HuH-7 (cell line): Measurements from ENCODE around the gene AVL9.
A peak's percentile ranks its signal among the peaks of the same experiment; 100 is the strongest.
"Not testable (repeated sequence)": the region's sequence is repeated elsewhere in the genome, so short reads cannot be mapped to it uniquely, and the experiment has no call there.

Experiments used
- DNase-seq: peaks from one replicate; pipeline ENCODE4 v3.0.0; 2011; ENCODE audit warnings: low spot score

The AVL9 gene

DNA sequence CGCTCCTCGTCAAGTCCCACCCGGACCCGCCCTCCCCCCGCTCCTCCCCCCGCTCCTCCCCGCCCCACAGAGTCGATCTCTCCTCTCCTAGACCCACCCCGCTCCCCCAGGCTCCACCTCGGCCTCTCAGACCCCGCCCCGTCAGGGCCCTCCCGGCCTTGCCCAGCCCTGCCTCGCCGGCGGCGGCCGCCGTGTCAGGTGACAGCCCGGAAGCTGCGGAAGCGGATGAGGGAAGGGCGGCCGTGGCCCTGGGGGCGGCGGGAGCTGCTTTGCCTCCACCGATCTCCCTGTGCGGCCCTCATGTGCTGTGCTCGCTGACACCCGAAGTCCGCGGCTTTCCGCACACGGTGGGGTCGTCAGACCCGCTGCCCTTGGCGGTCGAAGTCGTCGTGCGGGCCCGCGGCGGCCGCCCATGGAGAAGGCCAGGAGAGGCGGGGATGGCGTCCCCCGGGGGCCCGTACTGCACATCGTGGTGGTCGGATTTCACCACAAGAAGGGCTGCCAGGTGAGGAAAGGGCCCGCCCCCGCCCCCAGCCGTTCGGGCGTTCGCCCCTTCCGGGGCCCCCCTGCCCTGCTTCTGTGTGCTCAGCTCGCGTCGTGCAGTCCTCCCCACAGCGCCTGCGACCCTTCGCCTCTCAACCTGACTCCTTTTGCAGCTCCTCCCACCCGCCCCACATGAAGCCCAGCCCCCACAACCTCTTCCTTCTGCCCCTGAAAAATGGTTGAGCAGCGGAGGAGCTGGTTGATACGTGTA lies at the start of gene AVL9:
TSS of gene AVL9 (plus strand) at position 192 of the 754 bp plus-strand sequence. CDS start at position 413, 221 bp downstream.
- peak; percentile 90 for DNase-seq

DNA sequence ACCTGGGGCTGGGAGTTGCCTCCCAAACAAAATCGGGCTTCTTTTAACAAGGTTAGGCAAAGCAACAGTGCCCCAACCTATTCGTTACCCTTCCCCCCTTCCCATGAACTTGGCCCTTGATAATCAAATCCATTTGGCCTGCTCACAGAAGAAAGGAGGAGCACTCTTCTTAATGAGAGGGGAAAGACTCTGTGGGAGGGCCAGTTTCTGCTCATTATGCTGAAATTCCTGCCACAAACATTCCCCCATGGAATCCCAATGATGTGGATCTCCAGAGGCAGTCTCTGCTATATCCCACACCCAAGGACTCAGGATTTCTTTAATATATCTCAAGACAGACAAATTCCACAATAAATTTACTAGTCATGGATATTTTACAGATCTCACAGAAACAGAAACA lies 48.1 kb upstream of the AVL9 start:
- no peak for DNase-seq

DNA sequence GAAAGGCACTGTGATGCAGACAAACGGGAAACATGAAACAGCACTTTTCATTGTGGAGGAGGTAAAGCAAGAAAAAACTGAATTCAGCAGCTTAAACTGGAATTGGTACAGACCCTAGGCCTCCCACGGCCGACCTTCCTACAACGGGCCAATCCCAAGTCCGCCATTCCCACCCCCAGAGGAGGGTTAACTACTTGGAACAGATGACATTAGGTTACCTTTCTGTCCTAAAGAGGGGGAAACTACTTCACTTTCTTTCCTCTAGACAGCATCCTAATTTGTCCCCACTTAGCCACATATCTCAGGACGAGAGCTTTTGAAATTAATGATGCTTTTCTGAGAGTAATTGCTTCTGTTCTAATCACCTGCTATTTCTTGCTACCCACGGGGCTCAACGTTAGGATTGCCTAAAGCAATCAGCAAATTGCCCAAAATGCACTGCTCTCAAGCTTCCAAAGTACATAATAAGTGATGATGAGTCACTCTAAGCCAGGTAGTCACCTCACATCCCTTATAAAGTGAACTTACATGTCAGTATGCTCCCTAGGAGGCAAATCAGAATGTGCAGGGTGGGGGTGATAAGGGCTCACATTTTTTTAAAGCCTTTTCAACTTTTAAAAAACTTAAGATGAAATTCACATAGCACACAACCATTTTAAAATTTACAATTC lies 41.8 kb upstream of the AVL9 start:
- no peak for DNase-seq

DNA sequence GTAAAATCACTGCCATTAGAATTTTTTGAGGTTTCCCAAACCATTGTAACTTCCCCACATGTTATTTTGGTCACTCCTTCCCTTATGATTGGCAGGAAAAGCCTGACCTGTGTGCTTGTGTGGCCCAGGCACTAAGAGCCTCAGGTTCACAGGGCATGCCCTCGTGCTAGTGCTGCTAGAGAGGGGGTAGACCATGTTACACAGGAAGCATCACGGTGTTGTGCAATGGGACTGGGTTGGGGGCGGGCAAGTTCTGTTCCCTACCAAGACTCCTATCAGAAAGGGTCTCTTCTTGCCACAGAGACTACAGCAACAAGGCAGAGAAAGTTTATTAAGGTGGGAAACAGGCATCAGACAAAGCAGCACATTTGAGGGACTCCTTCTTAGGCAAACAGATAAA lies 37.3 kb upstream of the AVL9 start:
- no peak for DNase-seq

DNA sequence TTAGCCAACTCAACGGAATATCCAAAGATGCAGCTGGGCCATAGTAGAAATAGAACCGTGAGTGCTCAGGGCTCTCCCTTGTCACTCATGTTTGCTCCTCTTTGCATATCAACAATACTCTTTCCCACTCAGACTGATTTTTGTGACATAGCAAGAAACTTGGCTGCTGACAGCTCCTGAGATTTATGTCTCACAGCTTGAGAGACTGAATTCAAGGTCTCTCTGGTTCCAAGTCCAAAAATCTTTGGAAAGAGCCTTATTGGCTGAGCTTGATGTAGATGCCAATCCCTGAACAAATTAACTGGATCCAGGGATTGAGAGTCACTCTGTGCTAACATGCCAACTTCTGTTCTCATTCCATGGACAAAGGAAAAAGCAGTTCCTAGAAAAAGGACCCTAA lies 35.5 kb upstream of the AVL9 start:
- no peak for DNase-seq

DNA sequence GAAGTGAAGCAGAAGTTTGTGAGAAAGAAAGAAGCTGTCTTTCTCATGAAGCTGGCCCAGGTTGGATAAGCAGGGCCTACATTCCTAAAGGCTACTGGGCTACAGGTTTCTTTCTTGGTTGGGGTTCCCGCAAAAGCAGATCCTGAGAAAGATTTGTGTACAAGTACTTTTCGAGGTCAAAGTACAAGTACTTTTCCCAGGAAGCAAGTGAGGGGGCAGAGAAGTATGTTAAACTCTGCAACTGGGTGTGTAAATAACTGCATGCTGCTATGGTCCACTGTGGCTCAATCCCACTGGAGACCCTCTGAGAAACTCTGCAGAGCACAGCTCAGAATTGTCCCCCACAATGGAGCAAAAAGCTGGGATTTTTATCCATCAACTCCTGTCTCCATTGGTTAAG lies 33.8 kb upstream of the AVL9 start:
- DNase-seq = peak; percentile 21

DNA sequence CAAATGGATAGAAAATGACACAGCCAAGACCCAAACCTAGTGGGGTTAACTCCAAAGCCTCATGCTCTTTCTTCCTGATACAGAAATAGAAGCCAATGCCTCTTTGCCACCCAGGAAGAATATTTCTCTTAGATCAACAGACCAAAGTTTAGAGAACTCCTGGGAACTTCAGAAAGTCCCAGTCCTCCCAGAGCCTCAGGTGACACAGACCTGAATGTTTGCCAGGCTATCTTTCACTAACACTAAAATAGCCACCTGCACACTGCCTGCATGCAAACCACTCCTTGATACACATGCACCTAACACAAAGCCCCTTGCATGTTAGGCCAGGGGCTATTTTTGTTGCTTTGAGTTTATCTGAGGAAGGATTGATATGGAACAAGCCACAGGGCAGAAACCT lies 32.8 kb upstream of the AVL9 start:
- DNase-seq = no peak

DNA sequence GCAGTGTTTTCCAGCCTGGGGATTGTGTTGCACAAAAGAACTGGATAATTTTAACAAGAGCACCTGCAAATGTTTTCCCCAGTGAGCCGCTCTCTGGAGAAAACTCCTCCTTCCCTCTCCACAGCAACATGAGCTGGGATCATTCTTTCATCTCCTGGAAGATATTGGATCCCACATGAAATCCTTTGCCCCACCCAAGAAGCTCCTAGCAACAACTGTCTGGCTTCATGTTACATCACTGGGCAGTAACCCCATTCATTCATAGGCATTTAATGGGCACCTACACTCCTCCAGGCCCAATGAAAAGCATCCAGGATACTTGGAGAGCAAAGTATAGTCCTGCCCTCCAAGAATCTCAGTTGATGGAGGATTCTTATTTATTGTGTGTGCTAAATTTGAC lies 32.3 kb upstream of the AVL9 start:
- no peak for DNase-seq

DNA sequence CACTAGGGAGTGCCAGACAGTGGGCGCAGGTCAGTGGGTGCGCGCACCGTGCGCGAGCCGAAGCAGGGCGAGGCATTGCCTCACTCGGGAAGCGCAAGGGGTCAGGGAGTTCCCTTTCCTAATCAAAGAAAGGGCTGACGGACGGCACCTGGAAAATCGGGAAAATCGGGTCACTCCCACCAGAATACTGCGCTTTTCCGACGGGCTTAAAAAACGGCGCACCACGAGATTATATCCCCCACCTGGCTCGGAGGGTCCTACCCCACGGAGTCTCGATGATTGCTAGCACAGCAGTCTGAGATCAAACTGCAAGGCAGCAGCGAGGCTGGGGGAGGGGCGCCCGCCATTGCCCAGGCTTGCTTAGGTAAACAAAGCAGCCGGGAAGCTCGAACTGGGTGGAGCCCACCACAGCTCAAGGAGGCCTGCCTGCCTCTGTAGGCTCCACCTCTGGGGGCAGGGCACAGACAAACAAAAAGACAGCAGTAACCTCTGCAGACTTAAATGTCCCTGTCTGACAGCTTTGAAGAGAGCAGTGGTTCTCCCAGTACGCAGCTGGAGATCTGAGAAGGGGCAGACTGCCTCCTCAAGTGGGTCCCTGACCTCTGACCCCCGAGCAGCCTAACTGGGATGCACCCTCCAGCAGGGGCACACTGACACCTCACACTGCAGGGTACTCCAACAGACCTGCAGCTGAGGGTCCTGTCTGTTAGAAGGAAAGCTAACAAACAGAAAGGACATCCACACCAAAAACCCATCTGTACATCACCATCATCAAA lies 30.5 kb upstream of the AVL9 start:
- not testable (repeated sequence) for DNase-seq

DNA sequence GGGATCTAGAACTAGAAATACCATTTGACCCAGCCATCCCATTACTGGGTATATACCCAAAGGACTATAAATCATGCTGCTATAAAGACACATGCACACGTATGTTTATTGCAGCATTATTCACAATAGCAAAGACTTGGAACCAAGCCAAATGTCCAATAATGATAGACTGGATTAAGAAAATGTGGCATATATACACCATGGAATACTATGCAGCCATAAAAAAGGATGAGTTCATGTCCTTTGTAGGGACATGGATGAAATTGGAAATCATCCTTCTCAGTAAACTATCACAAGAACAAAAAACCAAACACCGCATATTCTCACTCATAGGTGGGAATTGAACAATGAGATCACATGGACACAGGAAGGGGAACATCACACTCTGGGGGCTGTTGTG lies 25.3 kb upstream of the AVL9 start:
- DNase-seq = not testable (repeated sequence)

DNA sequence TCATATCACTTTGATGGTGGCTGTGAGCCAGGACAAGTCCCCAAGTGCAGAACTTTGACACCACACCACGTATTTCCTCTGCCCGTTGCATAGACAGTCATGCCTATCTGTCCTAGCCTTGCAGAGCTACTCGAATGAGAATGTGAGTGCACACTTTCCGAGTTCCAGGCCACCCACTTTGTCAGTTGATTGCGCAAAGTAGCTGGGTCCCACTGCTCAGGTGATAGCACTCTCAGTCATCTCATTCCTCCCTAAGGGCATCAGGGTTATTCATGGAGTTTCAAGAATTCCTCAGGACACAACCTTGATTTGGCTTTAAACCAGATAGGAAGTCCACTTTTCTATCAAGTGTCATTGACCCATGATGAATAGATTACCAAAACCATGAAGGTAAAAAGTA lies 24.4 kb upstream of the AVL9 start:
- no peak for DNase-seq

DNA sequence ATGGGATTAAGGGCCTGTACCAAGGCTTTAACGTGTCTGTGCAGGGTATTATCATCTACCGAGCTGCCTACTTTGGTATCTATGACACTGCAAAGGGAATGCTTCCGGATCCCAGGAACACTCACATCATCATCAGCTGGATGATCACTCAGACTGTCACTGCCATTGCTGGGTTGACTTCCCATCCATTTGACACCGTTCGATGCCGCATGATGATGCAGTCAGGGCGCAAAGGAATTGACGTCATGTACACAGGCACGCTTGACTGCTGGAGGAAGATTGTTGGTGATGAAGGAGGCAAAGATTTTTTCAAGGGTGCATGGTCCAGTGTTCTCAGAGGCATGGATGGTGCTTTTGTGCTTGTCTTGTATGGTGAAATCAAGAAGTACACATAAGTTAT lies 23.3 kb upstream of the AVL9 start:
- DNase-seq = no peak

DNA sequence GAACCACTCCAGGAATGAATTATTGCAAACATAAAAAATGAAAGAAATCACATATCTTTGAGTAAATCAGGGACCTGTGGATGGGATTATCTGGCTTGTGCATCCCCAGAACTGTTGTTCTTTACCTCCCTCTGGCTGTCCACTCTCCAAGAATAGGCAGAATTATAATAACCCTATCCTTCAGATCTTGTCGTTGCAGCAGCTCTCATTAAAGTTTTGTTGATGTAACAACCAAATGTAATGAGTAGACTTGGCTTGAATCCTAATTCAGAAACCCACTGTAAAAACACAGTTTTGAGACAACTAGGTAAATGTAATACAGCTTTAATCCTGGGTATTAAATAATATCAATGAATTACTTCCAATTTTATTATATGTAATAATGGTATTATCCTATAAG lies 21.3 kb upstream of the AVL9 start:
- no peak for DNase-seq

DNA sequence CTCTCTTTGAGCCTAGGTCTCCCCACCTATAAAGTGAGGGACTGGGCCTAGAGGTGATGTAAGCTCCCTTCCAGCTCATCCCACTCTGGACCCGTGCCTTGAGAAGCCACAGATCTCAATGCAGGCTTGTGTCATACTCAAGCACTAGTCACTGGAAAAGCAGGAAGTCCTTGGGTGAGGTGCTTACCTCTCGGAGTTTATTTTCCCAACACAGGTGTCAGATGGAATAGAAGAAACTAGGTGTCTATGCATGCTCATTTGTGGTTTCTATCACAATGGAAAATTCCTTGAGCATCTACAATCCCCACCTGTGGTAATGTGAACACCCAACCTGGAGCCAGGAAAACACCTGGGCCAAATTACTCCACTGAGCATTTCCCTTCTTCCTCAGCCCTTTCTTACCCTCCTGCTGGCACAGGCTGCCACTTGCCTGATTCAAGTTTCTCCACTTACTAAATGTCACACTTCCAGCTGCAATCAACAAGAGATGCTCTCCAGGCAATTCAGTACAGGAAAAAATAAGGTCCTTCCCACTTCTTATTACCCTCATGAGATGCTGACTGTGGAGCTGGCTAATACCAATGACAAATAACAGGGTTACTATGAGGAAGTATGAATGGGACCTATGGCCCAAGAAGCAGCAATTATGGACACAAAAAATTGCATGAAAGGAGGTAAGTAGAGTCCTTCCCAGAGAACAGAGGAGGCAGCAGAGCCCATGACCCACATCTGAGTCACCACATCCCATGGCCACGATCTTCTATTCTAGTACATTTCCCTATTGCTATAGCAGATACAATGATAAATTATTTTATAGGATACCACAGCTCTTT lies 18.3 kb upstream of the AVL9 start:
- no peak for DNase-seq

DNA sequence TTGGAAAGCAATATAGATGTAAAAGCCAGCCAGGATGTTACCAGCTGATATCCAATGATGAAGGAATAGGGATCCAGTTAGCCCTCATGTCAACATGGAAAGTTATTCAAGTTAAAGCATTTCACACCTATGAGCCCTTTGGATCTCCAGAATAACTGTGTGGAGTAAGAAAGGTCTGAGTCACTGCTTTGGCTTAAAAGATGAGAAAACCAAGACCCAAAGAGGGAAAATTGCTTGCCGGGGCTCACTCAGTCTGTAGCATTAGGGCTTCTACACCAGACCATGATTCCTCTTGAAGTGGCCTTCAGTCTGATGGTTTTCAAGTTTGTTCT lies 17.7 kb upstream of the AVL9 start:
- no peak for DNase-seq

DNA sequence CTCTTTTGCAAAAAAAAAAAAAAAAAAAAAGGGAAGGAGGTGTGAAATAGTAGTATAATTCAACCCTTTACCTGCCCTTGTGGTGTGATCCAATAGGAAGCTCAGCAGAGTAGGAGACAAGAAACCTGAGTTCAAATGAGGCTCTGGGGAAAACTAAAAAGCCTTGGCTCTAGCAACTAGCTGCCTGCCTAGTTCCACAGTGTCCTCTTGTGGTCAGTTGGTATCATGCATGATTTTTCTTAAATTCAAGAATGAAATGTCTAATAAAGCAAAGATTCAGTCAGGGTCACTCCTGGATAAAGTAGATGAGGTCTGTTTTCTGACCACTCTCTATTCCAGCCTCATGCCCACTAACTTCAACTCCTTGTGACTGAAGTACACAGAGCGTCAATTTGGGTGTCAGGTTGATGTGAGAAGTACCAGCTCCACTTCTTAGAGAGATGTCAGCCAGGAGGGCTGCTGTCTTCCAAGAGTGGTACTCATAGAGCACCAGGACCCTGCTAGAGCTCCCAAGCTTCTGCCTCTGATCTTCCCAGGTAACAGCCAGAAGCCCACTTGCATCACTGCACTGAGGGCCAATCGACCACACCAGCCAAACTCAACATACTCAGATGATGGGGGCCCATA lies 15.6 kb upstream of the AVL9 start:
- DNase-seq = peak; percentile 36

DNA sequence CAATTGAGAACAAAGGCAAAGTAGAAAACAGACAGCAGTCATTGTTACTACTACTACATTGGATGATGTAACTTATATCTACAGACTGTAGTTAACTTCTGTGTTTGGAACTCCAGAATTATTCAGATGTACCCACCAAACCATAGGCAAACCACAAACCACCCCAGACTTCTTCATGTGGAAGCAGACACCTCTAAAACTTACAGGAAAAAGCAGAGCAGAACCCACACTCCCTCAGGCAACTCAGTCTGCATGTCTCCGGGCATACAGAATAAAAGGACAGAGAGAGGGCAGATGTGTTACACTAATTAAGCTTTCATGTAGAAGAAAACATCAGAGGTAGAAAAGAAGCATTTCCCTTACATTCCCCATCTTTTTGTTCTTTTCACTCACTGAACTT lies 14.1 kb upstream of the AVL9 start:
- no peak for DNase-seq

DNA sequence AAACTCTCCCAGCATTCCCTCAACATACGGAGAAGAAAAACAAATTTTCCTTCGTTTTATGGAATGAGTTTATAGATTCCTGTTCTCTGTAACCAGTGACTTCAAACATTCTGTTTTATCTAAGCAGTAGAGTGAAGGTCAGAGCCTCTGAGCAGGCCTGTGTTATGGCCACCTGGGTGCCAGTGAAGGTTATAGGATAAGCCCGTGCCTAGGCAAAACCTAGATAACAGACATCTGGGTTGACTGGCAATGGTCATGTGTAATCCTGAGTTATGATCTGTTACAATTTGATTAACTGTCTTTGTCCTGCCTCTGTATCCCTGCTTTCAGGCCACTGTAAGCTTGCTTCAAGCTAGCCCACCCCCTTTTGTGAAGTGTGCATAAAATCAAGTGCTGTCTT lies 13.4 kb upstream of the AVL9 start:
- DNase-seq = no peak

DNA sequence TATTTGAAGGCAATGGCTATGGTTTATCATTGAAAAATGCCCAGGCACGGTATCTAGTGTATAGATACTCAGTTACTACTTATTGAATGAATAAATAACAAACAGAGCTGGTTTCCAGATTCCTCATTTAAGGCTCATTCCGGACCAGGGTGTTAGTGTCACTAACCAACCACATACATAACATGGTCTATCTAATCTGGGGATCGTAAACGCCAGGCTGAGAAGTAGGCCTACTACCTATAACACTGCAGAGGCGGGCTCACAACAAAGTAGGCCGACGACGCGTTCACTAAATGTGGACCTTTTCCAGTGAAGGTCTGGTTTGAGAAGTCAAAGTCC lies 5.5 kb upstream of the AVL9 start:
- no peak for DNase-seq

DNA sequence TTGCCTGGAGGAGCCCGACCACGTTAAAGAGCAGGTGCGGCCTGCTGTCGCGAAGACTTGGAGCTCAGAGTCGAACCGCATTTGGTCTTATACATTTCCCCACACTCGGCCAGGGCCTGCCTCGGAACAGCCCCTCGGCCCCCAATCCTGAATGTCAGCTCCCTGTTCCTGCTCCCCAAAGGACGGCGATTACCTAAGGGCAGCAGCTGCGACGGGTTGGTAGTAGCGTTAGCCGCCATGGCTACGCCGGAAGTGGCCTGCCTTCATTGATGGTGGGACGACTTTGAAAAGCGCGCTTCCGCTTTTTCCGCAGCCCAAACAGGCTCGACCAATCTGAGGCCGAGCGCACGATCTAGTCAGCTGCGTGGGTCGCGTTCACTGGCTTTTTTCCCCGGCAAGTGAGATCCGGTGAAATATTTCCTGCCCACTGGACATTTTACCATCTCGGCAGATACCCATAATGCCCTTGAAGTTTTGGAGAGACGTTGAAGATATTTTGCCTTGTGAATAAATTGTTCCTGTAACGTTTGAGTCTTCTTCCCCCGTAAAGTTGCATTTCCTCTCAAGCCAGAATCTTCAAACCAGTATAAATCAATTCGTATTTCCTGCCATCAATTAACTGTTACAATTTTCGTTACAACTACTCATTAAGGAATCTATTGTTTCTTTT lies 5.0 kb upstream of the AVL9 start, which contains the start of gene LSM5:
TSS of gene LSM5 (minus strand) at position 254 of the 670 bp plus-strand sequence. CDS start at position 239, 15 bp downstream.
- DNase-seq = peak; percentile 76

DNA sequence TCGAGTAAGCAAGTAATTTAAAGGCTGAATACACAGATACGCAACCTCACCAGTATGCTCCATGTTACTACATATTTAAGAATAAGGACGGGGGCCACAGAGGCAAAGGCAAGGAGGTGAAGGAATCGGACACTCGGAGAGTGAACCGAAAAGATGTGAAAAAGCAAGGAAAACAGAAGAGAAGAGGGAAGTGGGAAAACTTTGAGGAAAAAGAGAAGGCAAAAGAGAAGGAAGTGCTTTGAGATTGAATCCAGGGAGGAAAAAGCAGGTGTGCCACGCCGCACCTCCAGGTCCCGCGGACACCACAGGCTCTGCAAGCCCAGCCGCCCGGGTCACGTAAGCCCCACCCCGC lies 367 bp upstream of the AVL9 start:
- DNase-seq = no peak
